ENCODE results near the gene CEP170.

CEP170 gene

GRCh38 chr1:243273506-243273905 lies 18.4 kb upstream of the CEP170 start:
- Histone ChIP-seq H3K4me1 (ENCODE audit: control insufficient read depth in 1 of 2, insufficient read depth in 1 of 2, low read depth in 1 of 2, low read length in 1 of 2) (peaks cover 24% of the 10 kb centered on the region in 2 experiments), H3K4me3 (ENCODE audit: low read depth in 1 of 2, low read length in 1 of 2) (no peak overlapping the region), H3K27me3 (no peaks in the 10 kb centered on the region), H3K36me3 (peaks cover 3% of the 10 kb centered on the region), H3K9me3 (no peaks in the 10 kb centered on the region), H3K27ac (no peak overlapping the region)
- no peak for TF ChIP-seq CTCF (IDR thresholded peaks at IDR 0.05)

GRCh38 chr1:243272401-243272800 lies 17.3 kb upstream of the CEP170 start:
- Histone ChIP-seq H3K36me3 (peaks cover 3% of the 10 kb centered on the region), H3K4me1 (ENCODE audit: control insufficient read depth in 1 of 2, insufficient read depth in 1 of 2, low read depth in 1 of 2, low read length in 1 of 2) (peaks cover 35% of the 10 kb centered on the region in 2 experiments), H3K27ac (no peak overlapping the region), H3K9me3 (no peaks in the 10 kb centered on the region), H3K4me3 (ENCODE audit: low read depth in 1 of 2, low read length in 1 of 2) (no peak overlapping the region), H3K27me3 (no peaks in the 10 kb centered on the region)
- TF ChIP-seq CTCF (IDR thresholded peaks at IDR 0.05), result no peak

- Histone ChIP-seq H3K27me3 (no peaks in the 10 kb centered on the region), H3K4me3 (ENCODE audit: low read depth in 1 of 2, low read length in 1 of 2) (no peak overlapping the region), H3K4me1 (ENCODE audit: control insufficient read depth in 1 of 2, insufficient read depth in 1 of 2, low read depth in 1 of 2, low read length in 1 of 2) (peaks cover 39% of the 10 kb centered on the region in 2 experiments), H3K36me3 (peaks cover 3% of the 10 kb centered on the region), H3K9me3 (no peaks in the 10 kb centered on the region), H3K27ac (no peak overlapping the region)
- TF ChIP-seq CTCF (IDR thresholded peaks at IDR 0.05), result no peak
Measured at GRCh38 chr1:243271996-243272395, 16.9 kb upstream of the CEP170 start.

GRCh38 chr1:243270097-243270864 lies 15.2 kb upstream of the CEP170 start:
- H3K27me3 ChIP-seq, result no peaks in the 10 kb centered on the region
- H3K9me3 ChIP-seq, result no peaks in the 10 kb centered on the region
- no peak for TF ChIP-seq CTCF (IDR thresholded peaks at IDR 0.05)
- H3K27ac ChIP-seq, result peak overlapping the region; percentile 94
- peaks cover 3% of the 10 kb centered on the region for H3K36me3 ChIP-seq
- H3K4me3 ChIP-seq (ENCODE audit: low read depth in 1 of 2, low read length in 1 of 2), result no peak overlapping the region
- peaks cover 56% of the 10 kb centered on the region in 2 experiments for H3K4me1 ChIP-seq (ENCODE audit: control insufficient read depth in 1 of 2, insufficient read depth in 1 of 2, low read depth in 1 of 2, low read length in 1 of 2)

- H3K36me3 ChIP-seq, result no peaks in the 10 kb centered on the region
- no peaks in the 10 kb centered on the region for H3K27me3 ChIP-seq
- no peaks in the 10 kb centered on the region for H3K9me3 ChIP-seq
- peak overlapping the region; percentile 94 for H3K27ac ChIP-seq
- H3K4me1 ChIP-seq (ENCODE audit: control insufficient read depth in 1 of 2, insufficient read depth in 1 of 2, low read depth in 1 of 2, low read length in 1 of 2), result peaks cover 64% of the 10 kb centered on the region in 2 experiments
- no peak for TF ChIP-seq CTCF (IDR thresholded peaks at IDR 0.05)
- no peak overlapping the region for H3K4me3 ChIP-seq (ENCODE audit: low read depth in 1 of 2, low read length in 1 of 2)
Measured at GRCh38 chr1:243269461-243269801, 14.3 kb upstream of the CEP170 start.
